Astrocyte (in vitro differentiated cells and primary cell): ENCODE results near the gene CASP10. TPM values are rescaled to one million over a fixed set of nuclear protein-coding genes. Genes with fewer than 3 reads are reported as not detected.

ENCODE experiments used
- DNase-seq: peaks from one replicate; pipeline ENCODE4 v3.0.0-alpha.2; 2010; ENCODE audit warnings: low read depth
- FAIRE-seq: peaks from 2 replicates; lab custom pipeline; 2011; peaks lifted over from hg19 to GRCh38; lab: Jason Lieb, UNC
- H2AFZ ChIP-seq: 2 replicates; pipeline ENCODE4 v1.6.0; 2012; ENCODE audit warnings: low read depth, low read length, inconsistent platforms
- H3K27ac ChIP-seq: 2 replicates; pipeline ENCODE4 v1.5.1; 2011; ENCODE audit warnings: low read depth, low read length, inconsistent platforms
- H3K27me3 ChIP-seq: 2 replicates; pipeline ENCODE4 v1.6.0; 2011; ENCODE audit warnings: low read length, inconsistent platforms; ENCODE audit not compliant: insufficient read depth
- H3K36me3 ChIP-seq: 2 replicates; pipeline ENCODE4 v1.5.1; 2011; ENCODE audit warnings: low read length, inconsistent platforms; ENCODE audit not compliant: insufficient read depth
- H3K4me1 ChIP-seq: 2 replicates; pipeline ENCODE4 v1.5.1; 2011; ENCODE audit warnings: low read length, inconsistent platforms; ENCODE audit not compliant: insufficient read depth
- H3K4me2 ChIP-seq: 2 replicates; pipeline ENCODE4 v1.6.0; 2012; ENCODE audit warnings: low read length, inconsistent platforms
- H3K4me3 ChIP-seq: 2 replicates; pipeline ENCODE4 v1.5.1; 2011; ENCODE audit warnings: low read depth, mild to moderate bottlenecking, low read length, inconsistent platforms; ENCODE audit not compliant: insufficient read depth
- H3K79me2 ChIP-seq: 2 replicates; pipeline ENCODE4 v1.6.0; 2012; ENCODE audit warnings: mild to moderate bottlenecking, low read length, inconsistent platforms; ENCODE audit not compliant: insufficient read depth
- H3K9ac ChIP-seq: 2 replicates; pipeline ENCODE4 v1.6.0; 2012; ENCODE audit warnings: mild to moderate bottlenecking, low read length, inconsistent platforms
- H3K9me3 ChIP-seq: 2 replicates; pipeline ENCODE4 v1.5.1; 2012; ENCODE audit warnings: low read depth, mild to moderate bottlenecking, low read length, inconsistent platforms; ENCODE audit not compliant: insufficient read depth
- H4K20me1 ChIP-seq: 2 replicates; pipeline ENCODE4 v1.6.0; 2012; ENCODE audit warnings: low read length, inconsistent platforms; ENCODE audit not compliant: insufficient read depth
- H3K27ac Mint-ChIP-seq: one replicate; pipeline ENCODE4 v1.8.0; 2021; ENCODE audit warnings: mild to moderate bottlenecking, mixed read lengths; ENCODE audit not compliant: unreplicated experiment
- H3K27me3 Mint-ChIP-seq: one replicate; pipeline ENCODE4 v1.8.0; 2021; ENCODE audit warnings: low read depth, mixed read lengths; ENCODE audit not compliant: unreplicated experiment
- H3K36me3 Mint-ChIP-seq: one replicate; pipeline ENCODE4 v1.8.0; 2021; ENCODE audit warnings: low read depth, mixed read lengths; ENCODE audit not compliant: unreplicated experiment
- H3K4me1 Mint-ChIP-seq: one replicate; pipeline ENCODE4 v1.8.0; 2021; ENCODE audit warnings: low read depth, mixed read lengths; ENCODE audit not compliant: unreplicated experiment
- H3K4me3 Mint-ChIP-seq: one replicate; pipeline ENCODE4 v1.8.0; 2021; ENCODE audit warnings: mild to moderate bottlenecking, moderate library complexity, mixed read lengths; ENCODE audit not compliant: unreplicated experiment
- H3K9me3 Mint-ChIP-seq: one replicate; pipeline ENCODE4 v1.8.0; 2021; ENCODE audit warnings: mild to moderate bottlenecking, mixed read lengths; ENCODE audit not compliant: unreplicated experiment
- EZH2 ChIP-seq: IDR thresholded peaks from 2 replicates; pipeline ENCODE4 v1.6.1; 2012; ENCODE audit warnings: mild to moderate bottlenecking, low read length, inconsistent platforms; ENCODE audit not compliant: insufficient read depth
- total RNA-seq: library from RNA; stranded (reverse); gene quantifications from 2 replicates; pipeline ENCODE4 v1.2.1, GENCODE V29; 2021
- TF ChIP-seq, protein P1 (sequence below): IDR thresholded peaks from 2 replicates; pipeline ENCODE4 v1.5.1; 2011; ENCODE audit warnings: low read depth, mild to moderate bottlenecking, inconsistent platforms, low read length, moderate library complexity; ENCODE audit not compliant: insufficient read depth

CASP10 gene
- total RNA-seq, 1 donor from 2014 or later, result 0.43 TPM

DNA sequence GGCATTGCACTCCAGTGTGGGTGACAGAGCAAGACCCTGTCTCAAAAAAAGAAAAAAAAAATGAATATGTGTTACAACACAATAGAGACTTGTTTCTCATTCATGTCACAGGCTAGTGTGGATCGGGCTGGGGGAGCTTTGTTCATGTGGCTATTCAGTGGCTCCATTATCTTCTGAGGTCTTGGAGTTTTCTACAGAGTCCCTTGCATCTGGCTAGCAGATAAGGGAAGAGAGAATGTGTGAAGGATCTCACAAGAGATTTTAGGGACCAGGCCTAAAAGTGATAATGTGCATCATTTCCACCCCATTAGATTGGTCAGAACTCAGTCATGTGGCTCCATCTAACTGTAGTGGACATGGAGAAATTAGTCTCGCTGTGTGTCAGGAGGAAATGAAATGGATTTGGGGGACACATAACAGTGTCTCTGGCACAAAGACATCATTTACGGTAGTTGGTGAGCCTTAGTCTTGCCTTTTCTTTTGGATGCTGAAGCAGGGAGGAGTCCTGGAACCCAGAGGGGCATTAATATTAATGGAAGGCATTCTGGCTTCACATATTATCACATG is 32.4 kb upstream of the CASP10 start:
- Histone ChIP-seq H2AFZ (no peak overlapping the region), H3K9ac (peak overlapping the region; percentile 79), H3K36me3 (peaks cover 18% of the 10 kb centered on the region)

GRCh38 chr2:201151127-201151981 is 31.6 kb upstream of the CASP10 start:
- Mint-ChIP-seq H3K4me3 (peak overlapping the region; percentile 70), H3K27me3 (no peaks in the 10 kb centered on the region), H3K27ac (peak overlapping the region; percentile 99), H3K9me3 (no peaks in the 10 kb centered on the region), H3K4me1 (peaks cover 40% of the 10 kb centered on the region), H3K36me3 (peaks cover 13% of the 10 kb centered on the region)
- Histone ChIP-seq H3K4me1 (peaks cover 48% of the 10 kb centered on the region), H3K4me3 (peak overlapping the region; percentile 3), H3K27ac (peak overlapping the region; percentile 98), H3K36me3 (peaks cover 20% of the 10 kb centered on the region), H3K9me3 (no peaks in the 10 kb centered on the region), H3K4me2 (peak overlapping the region; percentile 61), H2AFZ (no peak overlapping the region), H3K27me3 (no peaks in the 10 kb centered on the region), H3K79me2 (peaks cover 14% of the 10 kb centered on the region), H3K9ac (peak overlapping the region; percentile 79), H4K20me1 (no peaks in the 10 kb centered on the region)
- DNase-seq (peak; percentile 92), FAIRE-seq (peak; percentile 68)
- TF ChIP-seq EZH2, result no peak
- TF ChIP-seq, protein P1, sequence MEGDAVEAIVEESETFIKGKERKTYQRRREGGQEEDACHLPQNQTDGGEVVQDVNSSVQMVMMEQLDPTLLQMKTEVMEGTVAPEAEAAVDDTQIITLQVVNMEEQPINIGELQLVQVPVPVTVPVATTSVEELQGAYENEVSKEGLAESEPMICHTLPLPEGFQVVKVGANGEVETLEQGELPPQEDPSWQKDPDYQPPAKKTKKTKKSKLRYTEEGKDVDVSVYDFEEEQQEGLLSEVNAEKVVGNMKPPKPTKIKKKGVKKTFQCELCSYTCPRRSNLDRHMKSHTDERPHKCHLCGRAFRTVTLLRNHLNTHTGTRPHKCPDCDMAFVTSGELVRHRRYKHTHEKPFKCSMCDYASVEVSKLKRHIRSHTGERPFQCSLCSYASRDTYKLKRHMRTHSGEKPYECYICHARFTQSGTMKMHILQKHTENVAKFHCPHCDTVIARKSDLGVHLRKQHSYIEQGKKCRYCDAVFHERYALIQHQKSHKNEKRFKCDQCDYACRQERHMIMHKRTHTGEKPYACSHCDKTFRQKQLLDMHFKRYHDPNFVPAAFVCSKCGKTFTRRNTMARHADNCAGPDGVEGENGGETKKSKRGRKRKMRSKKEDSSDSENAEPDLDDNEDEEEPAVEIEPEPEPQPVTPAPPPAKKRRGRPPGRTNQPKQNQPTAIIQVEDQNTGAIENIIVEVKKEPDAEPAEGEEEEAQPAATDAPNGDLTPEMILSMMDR, result no peak

More for the DNA sequence above, 32.4 kb upstream of the CASP10 start:
- no peaks in the 10 kb centered on the region for H3K9me3 Mint-ChIP-seq
- H3K4me1 ChIP-seq, result peaks cover 48% of the 10 kb centered on the region
- no peaks in the 10 kb centered on the region for H3K27me3 Mint-ChIP-seq
- H3K27me3 ChIP-seq, result no peaks in the 10 kb centered on the region
- peaks cover 13% of the 10 kb centered on the region for H3K36me3 Mint-ChIP-seq
- peak overlapping the region; percentile 61 for H3K4me2 ChIP-seq
- H3K79me2 ChIP-seq, result peaks cover 14% of the 10 kb centered on the region
- H3K4me3 Mint-ChIP-seq, result peak overlapping the region; percentile 63
- DNase-seq (no peak), FAIRE-seq (no peak)
- peak overlapping the region; percentile 98 for H3K27ac ChIP-seq
- H3K9me3 ChIP-seq, result no peaks in the 10 kb centered on the region
- TF ChIP-seq, protein P1, result no peak
- H3K27ac Mint-ChIP-seq, result peak overlapping the region; percentile 99
- H3K4me1 Mint-ChIP-seq, result peaks cover 40% of the 10 kb centered on the region
- peak overlapping the region; percentile 3 for H3K4me3 ChIP-seq
- no peaks in the 10 kb centered on the region for H4K20me1 ChIP-seq
